NOMO-1 treated with dmso at 0.1 percent for 144 hours (cell line): ENCODE measurements around the gene SCFD2.

ENCODE experiments used
- DNase-seq: peaks from one replicate; lab custom pipeline; 2025; ENCODE audit not compliant: unreplicated experiment; lab: John Stamatoyannopoulos, UW

SCFD2 gene

GRCh38 chr4:53118676-53119075, 247.2 kb downstream of the SCFD2 start:
- no peak for DNase-seq

- no peak for DNase-seq
Observed at GRCh38 chr4:53116954-53117353, 248.9 kb downstream of the SCFD2 start.

GRCh38 chr4:53113431-53114225, 252.2 kb downstream of the SCFD2 start:
- no peak for DNase-seq

- no peak for DNase-seq
Observed at GRCh38 chr4:53105313-53105712, 260.5 kb downstream of the SCFD2 start.

GRCh38 chr4:53103481-53103880, 262.4 kb downstream of the SCFD2 start:
- no peak for DNase-seq

GRCh38 chr4:53101191-53101581, 264.7 kb downstream of the SCFD2 start:
- no peak for DNase-seq

- no peak for DNase-seq
Observed at GRCh38 chr4:53100501-53101190, 265.2 kb downstream of the SCFD2 start.

- DNase-seq, result no peak
Observed at GRCh38 chr4:53098681-53099121, 267.2 kb downstream of the SCFD2 start.

- no peak for DNase-seq
Observed at GRCh38 chr4:53094040-53094439, 271.8 kb downstream of the SCFD2 start.

- no peak for DNase-seq
Observed at GRCh38 chr4:53089936-53090729, 275.7 kb downstream of the SCFD2 start.

GRCh38 chr4:53088152-53088551, 277.7 kb downstream of the SCFD2 start:
- no peak for DNase-seq

GRCh38 chr4:53076374-53076958, 289.4 kb downstream of the SCFD2 start:
- no peak for DNase-seq

- DNase-seq, result no peak
Observed at GRCh38 chr4:53075162-53075785, 290.6 kb downstream of the SCFD2 start.

GRCh38 chr4:53068755-53069330, 297.0 kb downstream of the SCFD2 start:
- no peak for DNase-seq

- DNase-seq, result no peak
Observed at GRCh38 chr4:53067125-53067802, 298.6 kb downstream of the SCFD2 start.

GRCh38 chr4:53066155-53066554, 299.7 kb downstream of the SCFD2 start:
- no peak for DNase-seq

- no peak for DNase-seq
Observed at GRCh38 chr4:53064609-53065008, 301.3 kb downstream of the SCFD2 start.

- no peak for DNase-seq
Observed at GRCh38 chr4:53061091-53061850, 304.6 kb downstream of the SCFD2 start.

- DNase-seq, result no peak
Observed at GRCh38 chr4:53060278-53060677, 305.6 kb downstream of the SCFD2 start.
